GM08714 (cell line): Measurements from ENCODE around the gene LGR4.
"Not testable (repeated sequence)": the region's sequence is repeated elsewhere in the genome, so short reads cannot be mapped to it uniquely, and the experiment has no call there.

Source experiments
- H3K4me3 ChIP-seq: fragments of 200-500 bp; sonication (Bioruptor generic); 2 replicates; pipeline ENCODE4 v1.5.1; 2014; ENCODE audit warnings: mild to moderate bottlenecking, low read length, inconsistent platforms
- ZNF274 ChIP-seq: IDR thresholded peaks from 2 replicates; pipeline ENCODE4 v1.6.1; 2012; ENCODE audit warnings: mild to moderate bottlenecking, low read depth, low read length

The LGR4 gene

DNA sequence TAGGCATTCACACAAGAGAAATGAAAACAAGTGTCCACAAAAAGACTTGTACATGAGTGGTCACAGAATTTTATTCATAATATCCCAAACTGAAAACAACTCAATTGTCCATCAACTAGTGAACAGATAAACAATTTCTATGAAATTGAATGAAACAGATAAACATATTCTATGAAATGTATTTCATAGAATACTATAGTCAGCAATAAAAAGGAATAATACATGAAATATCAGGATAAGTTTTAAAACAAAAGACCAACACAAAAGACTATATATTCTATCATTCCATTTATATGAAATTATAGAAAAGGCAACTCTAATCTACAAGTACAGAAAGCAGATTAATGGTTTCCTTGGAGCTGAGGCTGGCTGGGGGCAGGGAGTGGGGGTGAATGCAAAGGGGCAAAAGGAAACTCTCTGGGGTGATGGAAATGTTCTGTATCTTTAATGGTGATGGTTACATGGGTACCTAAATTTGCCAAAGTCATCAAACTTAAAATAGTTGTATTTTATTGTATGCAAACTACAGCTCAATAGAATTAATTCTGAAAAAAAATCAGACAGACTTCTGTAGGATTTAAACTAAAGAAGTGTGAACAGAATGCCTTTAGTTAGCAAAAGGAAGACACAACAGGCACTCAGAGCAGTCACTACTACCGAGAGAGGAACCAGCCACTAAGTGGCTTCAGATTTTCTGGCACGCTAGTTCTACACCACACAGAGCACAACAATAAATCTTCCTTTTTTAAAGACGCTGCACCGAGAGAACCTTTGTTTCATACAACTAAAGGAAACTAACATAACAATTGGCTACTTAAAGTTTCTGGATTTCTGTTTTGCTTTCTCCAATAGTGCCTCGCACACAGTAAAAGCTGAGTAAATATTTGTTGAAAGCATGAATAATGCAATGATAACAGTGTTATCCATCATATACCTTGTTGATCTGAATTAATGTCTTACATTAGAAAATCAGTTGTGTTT lies 124.9 kb downstream of the LGR4 start:
- no peak overlapping the region for H3K4me3 ChIP-seq

DNA sequence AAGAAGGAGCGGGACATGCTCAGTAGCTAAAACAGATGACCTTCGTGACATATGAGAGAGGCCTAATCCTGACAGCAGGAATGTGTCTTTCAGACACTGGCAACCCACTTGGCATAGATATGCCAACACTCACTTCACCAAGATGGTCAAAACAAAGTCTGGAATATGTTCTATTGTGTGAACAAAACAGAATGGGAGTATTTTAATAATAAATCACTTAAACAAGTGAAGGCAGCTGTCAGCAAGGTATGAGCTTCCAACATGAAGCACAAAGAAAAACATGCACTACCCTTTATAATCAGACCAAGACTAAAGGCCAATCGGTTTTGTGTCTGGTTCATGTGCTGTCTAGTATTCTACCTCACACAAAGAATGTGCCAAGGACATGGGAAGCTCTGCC lies 132.6 kb downstream of the LGR4 start:
- no peak overlapping the region for H3K4me3 ChIP-seq
- no peak for TF ChIP-seq ZNF274

More for the DNA sequence above, 124.9 kb downstream of the LGR4 start:
- no peak for TF ChIP-seq ZNF274

DNA sequence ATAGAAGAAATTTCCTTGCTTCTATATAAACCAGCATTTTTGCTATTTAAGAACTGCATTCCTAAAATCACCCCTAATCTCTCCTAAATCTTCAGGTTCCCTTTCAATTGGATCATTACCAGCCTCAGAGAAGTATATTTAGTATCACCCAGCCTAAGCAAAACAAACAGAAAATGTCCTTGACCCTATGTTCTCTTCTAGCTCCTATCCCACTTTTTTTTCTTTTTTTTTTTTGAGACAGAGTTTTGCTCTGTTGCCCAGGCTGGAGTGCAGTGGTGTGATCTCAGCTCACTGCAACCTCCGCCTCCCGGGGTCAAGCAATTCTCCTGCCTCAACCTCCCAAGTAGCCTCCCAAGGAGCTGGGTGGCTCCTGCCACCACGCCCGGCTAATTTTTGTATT lies 137.8 kb downstream of the LGR4 start:
- H3K4me3 ChIP-seq = not testable (repeated sequence)

GRCh38 chr11:27331981-27332380 lies 140.6 kb downstream of the LGR4 start:
- no peak overlapping the region for H3K4me3 ChIP-seq
- no peak for TF ChIP-seq ZNF274

GRCh38 chr11:27330633-27331270 lies 141.8 kb downstream of the LGR4 start:
- no peak overlapping the region for H3K4me3 ChIP-seq
- no peak for TF ChIP-seq ZNF274

DNA sequence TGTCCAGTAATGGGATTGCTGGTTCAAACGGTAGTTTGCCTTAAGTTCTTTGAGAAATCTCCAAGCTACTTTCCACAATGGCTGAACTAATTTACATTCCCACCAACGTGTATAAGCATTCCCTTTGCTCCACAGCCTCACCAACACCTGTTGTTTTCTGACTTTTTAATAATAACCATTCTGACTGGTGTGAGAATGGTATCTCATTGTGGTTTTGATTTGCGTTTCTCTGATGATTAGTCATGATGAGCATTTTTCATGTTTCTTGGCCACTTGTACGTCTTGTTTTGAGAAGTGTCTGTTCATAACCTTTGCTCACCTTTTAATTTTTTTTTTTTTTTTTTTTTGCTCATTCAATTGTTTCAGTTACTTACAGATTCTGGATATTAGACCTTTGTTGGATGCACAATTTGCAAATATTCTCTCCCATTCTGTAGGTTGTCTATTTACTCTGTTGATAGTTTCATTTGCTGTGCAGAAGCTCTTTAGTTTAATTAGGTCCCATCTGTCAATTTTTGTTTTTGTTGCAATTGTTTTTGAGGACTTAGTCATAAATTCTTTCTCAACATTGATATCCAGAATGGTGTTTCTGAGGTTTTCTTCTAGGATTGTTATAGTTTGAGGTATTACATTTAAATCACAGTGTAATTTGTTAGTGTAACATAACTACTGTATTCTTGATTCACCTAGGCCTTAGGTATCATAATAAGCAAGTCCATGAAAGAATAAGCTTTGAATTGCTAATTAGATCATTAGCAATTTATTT lies 142.5 kb downstream of the LGR4 start:
- H3K4me3 ChIP-seq = no peak overlapping the region
- no peak for TF ChIP-seq ZNF274

DNA sequence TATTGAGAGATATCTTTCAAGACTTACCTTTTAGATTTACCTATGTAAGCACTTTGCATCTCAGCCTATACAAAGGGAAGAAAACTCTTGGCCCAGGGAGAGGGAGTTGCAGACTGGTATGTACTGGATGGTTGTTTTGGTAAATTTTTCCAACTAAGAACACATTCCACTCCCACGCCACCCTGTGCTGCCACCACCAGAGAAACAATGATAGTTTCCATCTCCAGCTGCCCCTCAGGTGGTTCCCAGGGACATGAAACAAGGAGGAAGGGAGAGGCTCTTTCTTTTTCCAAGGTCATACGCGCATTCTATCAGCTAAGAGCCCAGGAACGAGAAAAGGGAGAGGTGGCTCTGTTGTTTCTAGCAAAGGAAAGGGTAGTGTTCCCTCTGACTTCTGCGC lies 144.0 kb downstream of the LGR4 start:
- H3K4me3 ChIP-seq = no peak overlapping the region
- no peak for TF ChIP-seq ZNF274

DNA sequence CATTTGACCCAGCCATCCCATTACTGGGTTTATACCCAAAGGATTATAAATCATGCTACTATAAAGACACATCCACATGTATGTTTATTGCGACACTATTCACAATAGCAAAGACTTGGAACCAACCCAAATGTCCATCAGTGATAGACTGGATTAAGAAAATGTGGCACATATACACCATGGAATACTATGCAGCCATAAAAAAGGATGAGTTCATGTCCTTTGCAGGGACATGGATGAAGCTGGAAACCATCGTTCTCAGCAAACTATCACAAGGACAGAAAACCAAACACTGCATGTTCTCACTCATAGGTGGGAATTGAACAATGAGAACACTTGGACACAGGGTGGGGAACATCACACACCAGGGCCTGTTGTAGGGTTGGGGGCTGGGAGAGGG lies 145.5 kb downstream of the LGR4 start:
- H3K4me3 ChIP-seq = not testable (repeated sequence)

DNA sequence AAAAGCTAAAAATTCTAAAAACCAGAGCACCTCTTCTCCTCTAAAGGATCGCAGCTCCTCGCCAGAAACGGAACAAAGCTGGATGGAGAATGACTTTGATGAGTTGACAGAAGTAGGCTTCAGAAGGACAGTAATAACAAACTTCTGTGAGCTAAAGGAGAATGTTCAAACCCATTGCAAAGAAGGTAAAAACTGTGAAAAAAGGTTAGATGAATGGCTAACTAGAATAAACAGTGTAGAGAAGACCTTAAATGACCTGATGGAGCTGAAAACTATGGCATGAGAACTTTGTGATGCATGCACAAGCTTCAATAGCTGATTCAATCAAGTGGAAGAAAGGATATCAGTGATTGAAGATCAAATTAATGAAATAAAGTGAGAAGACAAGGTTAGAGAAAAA lies 150.4 kb downstream of the LGR4 start:
- H3K4me3 ChIP-seq = not testable (repeated sequence)

DNA sequence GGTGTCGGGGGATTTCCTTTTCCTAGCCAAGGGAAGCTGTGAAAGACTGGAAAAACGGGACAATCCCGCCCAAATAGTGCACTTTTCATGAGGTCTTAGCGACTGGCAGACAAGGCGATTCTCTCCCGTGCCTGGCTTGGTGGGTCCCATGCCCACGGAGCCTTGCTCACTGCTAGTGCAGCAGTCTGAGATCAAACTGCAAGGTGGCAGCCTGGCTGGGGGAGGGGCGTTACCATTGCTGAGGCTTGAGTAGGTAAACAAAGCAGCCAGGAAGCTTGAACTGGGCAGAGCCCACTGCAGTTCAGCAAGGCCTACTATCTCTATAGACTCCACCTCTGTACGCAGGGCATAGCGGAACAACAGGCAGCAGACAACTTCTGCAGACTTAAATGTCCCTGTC lies 151.2 kb downstream of the LGR4 start:
- not testable (repeated sequence) for H3K4me3 ChIP-seq

- no peak for TF ChIP-seq ZNF274
- H3K4me3 ChIP-seq = no peak overlapping the region
These were observed 153.5 kb downstream of the LGR4 start for GRCh38 chr11:27319072-27319471.

DNA sequence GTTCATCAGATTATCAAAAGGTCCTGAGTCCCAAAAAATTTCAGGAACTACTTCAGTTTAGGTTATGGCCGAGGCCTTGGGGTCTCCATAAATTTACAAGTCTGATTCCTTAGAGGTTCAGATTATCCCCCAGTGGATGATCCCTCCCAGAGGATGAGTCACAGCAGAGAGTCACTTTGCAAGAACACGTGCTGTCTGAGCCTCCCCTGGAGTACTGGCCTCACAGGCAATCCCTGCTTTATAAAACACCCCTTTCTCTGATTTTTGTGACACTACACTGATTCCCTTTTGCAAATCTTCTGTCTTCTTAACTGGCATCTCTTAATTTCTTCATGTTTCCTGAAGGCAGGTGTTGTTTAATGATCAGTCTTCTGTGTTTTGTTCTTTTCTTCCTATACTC lies 154.8 kb downstream of the LGR4 start:
- no peak for TF ChIP-seq ZNF274
- no peak overlapping the region for H3K4me3 ChIP-seq
